Measurements from ENCODE around the gene PLEKHA7.

DNA sequence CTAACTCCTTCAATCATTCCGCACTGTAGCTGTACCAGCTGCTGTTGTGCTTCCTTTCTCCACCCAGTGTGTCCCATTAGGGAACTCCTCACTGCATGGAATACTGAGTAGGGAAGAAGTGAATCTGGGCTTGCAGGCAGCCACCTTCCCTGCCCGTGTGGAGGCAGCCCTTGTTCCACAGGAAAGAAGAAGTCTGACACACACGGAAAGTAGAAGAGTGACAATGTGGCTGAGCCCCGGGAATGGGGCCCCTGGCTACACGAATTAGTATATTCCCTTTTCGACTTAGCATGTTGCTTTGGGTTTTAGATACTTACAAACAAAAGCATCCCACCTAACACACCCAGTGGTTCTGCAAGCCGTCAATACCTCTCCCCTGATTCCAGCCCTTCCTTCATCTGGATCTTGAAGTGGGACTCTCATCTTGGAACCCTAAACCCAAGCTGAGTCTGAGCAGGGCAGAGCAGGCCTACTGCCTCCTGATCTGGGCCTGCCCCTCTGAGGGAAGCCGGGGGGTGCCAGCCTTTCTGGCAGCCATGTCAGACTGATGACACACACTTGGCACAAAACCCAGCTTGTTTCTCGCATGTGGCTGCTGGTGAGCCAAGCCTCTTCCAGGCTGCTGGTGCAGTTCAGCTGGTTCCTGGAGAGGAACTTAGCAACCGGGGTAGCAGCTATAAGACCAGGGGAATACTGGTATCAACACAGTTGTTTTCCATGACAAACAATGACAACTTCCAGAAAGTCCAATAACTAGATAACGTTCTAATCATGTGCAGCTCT is 204.1 kb downstream of the PLEKHA7 start:
- TF ChIP-seq CTCF (IDR thresholded peaks at IDR 0.05; ENCODE audit: low read depth, low read length), result no peak
- TF ChIP-seq MYC (IDR thresholded peaks at IDR 0.05; ENCODE audit: low read depth, low read length), result no peak
- TF ChIP-seq POLR2A (IDR thresholded peaks at IDR 0.05; ENCODE audit: extremely low read depth, insufficient read length), result no peak
- TF ChIP-seq MAX (IDR thresholded peaks at IDR 0.05; ENCODE audit: low read depth, low read length), result no peak
